Dedifferentiated amniotic fluid mesenchymal stem cell (primary cell): Measurements from ENCODE around the gene GNG4.

Experiments
- DNase-seq: peaks from one replicate; pipeline ENCODE4 v3.0.0-alpha.2; 2016; ENCODE audit errors: extremely low spot score

GNG4 gene

DNA sequence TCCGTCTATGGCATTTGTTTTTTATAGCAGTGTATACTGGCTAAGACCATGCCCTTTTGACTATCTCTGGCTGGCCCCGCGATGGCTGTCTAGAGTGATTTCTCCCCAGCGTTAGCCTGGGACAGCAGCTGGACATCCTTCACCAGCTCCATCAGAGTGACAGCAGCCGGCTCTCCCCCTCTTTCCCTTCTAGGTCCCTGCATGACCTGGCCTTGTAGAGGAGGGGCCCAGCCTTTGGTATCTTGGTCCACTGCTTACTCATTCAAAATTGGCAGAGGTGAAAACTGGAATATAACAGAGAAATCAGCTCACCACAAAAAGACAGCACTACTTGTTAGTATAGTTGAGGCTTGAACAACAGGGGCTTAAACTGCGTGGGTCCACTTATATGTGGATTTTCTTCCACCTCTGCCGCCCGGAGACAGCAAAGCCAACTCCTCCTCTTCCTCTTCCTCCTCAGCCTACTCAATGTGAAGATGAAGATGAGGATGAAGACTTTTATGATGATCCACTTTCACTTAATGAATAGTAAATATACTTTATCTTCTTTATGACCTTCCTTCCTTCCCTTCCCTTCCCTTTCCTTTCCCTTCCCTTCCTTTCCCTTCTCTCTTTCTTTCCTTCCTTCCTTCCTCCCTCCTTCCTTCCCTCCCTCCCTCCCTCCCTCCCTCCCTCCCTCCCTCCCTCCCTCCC lies 116.0 kb downstream of the GNG4 start:
- DNase-seq: no peak

DNA sequence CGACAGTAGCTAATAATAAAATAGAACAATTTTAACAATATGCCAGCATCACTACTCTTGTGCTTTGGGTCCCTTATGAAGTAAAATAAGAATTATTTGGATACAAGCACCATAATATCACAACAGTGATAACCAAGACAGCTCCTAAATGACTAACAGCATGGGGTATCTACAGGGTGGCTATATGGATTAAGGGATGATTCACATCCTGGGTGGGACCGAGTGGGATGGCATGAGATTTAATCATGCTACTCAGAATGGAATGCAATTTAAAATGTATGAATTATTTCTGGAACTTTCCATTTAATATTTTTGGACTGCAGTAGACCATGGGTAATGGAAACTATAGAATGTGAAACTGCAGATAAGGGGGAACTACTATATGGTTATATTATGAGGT lies 117.2 kb downstream of the GNG4 start:
- DNase-seq: peak; percentile 34

DNA sequence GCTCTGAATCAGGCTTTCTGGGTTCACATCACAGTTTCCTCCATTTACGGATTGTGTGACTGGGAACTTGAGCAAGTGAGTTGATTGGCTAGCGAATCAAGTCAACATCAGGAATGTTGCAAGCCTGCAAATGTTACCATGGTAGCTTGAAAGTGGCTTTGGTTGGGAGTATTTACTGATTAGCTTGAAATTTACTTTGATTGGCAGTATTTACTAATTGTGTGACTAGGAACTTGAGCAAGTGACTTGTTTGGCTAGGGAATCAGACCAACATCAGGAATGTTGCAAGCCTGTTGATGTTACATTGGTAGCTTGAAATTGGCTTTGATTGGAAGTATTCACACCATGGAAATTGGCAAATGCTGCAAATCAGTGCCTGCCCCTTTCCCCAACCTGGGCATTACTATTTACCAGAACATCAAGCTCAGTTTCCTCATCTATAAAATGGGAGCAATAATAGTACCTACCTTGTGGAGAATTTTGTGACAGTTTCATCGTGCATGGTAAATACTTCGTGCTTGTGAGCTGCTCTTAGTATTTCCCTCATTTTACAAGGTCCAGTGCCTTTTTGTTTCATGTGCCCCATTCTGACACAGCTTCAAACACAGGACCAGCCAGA lies 122.3 kb downstream of the GNG4 start:
- no peak for DNase-seq

DNA sequence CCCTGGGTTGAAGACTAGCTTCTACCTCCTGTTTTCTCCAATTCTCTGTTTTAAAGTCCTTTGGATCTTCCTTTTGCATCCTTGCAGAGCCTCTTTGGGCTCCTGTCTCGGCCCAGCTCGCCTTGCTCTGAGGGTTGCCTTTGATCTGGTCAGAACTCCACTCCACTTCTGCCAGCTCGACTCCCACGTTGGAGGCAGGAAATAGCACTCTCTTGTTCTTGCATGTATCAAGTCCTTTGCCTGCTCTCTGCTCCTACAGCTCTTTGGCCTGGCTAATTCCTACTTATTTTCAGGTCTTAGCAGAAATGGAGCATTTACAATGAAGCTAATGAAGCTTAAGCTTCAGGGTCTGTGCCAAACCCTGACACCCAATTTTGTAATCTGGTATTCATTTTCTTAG lies 124.3 kb downstream of the GNG4 start:
- no peak for DNase-seq

DNA sequence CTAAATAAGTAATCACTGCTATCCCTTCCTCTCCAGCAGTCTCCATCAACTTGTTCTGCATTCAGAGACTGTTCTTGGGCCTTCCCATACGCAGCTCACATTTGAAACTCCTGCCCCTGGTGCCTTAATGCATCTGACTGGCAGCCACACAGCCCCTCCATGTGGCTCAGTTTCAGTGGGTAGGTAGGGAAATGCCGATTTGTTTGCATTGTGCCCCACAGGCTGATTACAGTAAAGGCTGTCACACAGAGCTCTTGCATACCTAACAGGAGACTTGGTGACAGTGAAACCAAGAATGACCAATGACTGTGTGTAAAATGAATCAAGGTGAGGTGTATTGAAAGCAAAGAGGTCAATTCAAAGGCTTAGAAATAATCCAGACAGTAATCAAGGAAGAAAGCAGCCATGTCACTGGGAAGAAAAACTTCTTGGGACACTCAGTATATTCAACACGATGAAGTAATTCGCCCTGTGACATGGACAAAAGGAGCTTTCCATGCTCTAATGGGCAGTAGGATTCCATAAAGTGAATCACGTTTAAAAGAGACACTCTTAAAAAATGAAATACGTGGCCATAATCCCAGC lies 132.6 kb downstream of the GNG4 start:
- no peak for DNase-seq

DNA sequence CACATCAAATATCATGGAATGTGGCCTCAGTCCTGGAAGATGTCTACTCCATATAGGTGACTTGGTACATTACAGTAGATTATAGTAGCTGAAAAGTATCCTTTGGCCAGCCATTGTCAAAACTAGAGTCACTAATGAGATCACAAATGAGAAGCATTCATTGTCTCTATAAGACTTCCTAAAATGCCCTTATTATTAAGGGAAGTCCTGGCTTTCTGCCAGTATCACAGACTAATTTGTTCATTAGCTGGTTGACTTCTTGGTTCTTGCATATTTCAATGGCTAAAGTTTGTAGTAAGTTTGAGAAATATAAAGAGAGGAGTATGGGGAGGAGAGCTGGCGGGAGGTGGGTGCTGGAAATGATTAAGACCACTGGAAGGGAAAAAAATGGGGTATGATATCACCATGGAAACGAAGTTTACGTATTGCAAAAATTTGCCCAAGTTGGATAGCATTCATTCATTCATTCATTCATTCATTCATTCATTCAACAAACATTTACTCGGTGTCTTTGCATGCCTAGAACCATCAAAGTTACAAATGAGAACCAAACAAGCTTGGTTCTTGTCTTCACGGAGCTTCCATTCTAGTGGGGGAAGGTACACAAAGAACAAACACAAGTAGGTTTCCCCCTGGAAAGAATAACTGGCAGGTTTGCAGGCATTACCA lies 133.6 kb downstream of the GNG4 start:
- no peak for DNase-seq

DNA sequence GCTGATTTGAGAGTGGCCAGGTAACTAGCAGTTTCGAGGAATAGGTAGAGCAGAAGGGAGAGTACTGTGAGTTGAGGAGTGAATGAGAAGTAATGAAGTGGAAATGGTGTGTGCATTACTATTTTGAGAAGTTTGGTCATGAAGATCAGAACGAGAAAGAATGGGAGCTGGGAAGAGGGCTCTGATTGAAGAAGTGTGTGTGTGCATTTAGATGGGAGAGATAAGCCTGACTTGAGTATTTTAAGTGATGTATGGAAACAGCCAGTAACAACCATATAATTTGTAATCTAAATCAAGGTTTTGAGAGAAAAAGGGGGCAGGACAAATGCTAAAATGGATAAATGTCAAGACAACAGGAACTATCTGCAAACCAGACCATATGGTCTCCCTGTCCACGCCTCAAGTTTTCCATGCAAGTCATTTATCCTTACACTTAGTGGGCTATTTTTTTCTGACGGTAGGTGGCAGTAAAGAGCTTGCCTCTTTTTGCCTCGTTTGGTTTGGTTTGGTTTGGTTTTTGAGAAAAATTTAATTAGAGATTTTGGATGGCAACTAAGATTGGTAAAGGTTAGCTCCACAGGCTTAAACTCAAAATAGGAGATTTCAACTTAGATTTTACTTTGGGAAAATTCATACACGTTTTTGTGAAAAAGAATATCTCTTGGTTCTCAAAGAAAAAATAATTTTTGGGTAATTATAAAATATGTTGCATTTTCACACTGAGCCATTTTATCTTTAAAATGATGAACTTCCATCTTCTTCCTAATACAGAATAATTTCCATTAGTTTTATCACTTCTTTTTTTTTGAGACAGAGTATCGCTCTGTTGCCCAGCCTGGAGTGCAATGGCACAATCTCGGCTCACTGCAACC lies 135.9 kb downstream of the GNG4 start:
- peak; percentile 83 for DNase-seq

DNA sequence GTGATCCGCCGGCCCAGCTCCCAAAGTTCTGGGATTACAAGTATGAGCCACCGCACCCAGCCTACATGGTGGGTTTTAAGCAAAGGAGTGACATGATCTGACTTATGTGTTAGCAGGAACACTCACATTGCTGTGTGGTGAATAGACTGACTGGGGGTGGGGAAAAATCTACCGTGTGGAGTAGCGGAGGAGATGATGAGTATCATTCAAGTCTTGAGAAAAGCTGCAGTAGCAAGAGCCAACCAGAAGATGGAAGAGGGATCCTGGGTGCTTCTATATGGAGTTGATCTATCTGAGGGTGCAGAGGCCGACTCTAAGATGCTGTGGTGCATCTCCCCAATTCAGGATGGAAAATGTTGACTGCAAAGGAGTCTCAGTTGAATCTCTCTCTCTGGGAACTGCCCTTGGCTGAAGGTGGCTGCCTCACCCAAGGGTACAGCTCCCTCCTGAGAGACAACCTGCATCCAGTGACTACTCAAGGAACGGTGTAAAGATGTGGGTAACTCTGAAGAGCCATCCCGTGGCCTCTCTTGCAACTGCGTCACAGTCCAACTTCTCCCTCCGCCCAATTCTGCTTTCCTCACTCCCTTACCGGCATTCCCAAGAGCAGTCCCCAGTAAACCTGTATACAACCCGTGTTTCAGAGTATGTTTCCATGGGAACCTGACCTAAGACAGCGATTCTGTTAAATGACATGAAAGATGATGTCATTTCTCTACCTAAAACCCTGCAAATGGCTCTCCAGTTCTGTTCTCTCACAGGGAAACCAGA lies 137.9 kb downstream of the GNG4 start:
- no peak for DNase-seq

DNA sequence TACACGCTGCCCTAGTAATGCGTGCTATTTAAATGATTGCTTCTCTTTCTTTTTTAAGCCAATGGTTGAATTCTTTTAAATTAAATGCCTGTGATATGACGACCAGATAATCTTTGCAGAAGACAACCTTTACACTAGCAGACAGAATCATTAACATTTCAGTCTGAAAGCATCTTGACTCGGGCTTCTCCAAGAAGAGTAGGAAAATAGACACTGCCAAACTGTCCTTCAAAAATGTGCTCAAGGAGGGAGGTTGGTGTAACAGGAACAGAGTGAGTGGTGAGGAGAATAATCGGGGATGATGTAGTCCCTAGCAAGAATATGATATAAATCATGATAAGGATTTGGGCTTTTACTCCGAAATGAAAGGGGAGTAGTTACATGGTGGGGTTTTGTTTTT lies 138.8 kb downstream of the GNG4 start:
- DNase-seq: no peak

DNA sequence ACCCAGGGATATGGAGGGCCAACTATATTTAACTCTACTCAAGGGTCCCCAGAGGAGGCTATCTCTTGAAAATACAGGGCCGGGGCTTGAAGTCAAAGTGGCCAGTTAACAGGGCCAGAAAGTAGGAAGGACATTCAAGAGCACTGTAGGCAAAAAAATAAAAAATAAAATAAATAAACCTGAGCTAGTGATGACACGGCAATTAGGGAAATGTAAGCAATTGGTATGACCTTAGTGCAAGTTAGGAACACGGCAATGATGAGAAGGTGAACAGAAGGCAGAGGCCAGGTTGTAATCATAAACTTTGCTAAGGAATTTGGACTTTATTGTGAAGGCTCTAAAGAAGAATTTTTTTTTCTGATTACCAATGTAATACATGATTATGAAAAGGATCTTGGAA lies 142.0 kb downstream of the GNG4 start:
- DNase-seq: no peak

DNA sequence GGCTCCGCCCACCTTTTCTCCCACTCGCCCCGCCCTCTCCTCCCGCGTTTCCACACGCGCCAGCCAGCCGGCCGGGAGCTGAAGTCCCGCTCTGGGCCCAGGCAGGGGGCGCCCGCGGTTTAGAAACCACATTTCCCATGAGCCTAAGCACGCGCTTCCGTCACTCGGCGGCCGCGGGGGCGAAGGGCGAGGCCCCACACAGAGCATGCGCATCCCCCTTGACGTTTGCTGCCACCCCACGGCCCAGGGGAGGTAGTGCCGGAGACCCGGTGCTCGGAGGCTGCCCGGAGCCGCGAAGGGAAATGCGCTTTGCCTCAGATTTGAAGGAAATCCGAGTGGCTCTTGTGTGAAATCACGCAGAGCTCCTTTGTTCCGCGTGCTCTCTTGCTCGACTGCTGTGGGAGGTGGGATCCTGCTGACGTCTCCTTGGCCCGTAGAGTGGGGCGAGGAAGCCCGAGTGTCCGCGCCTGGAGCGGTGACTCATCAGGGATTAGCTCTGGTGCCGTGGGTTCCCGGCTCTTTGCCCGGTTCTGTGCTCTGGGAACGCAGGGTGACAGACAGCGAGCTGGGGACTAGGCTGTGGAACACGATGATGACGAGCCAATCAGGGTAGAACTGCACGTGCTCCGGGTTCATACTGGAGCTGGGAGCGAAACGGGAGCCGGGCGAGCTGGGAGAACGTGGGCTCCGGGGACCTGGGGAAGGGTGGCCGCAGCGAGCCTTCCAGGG lies 144.9 kb downstream of the GNG4 start:
- peak; percentile 99 for DNase-seq

DNA sequence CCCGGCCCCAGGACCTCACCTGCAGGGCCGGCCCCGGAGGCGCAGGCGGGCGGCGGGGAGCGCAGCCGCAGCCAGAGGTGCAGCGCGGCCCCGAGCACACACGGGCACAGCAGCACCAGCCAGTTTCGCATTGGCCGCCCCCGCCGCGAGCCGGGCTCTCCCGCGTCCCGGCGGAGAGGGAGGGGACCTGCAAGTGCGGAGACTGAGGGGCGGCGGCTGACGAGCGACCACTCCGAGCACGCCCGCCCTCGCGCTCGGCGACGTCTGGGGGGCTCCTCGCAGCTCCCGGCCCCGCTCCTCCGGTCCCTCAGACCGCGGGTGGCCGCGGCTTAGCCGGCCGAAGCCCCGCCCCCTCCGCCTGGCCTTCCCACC lies 145.5 kb downstream of the GNG4 start, which contains the start of gene B3GALNT2:
Gene B3GALNT2 (minus strand): TSS at position 331 of the 372 bp plus-strand sequence. CDS start 200 bp downstream, at position 131.
- no peak for DNase-seq

DNA sequence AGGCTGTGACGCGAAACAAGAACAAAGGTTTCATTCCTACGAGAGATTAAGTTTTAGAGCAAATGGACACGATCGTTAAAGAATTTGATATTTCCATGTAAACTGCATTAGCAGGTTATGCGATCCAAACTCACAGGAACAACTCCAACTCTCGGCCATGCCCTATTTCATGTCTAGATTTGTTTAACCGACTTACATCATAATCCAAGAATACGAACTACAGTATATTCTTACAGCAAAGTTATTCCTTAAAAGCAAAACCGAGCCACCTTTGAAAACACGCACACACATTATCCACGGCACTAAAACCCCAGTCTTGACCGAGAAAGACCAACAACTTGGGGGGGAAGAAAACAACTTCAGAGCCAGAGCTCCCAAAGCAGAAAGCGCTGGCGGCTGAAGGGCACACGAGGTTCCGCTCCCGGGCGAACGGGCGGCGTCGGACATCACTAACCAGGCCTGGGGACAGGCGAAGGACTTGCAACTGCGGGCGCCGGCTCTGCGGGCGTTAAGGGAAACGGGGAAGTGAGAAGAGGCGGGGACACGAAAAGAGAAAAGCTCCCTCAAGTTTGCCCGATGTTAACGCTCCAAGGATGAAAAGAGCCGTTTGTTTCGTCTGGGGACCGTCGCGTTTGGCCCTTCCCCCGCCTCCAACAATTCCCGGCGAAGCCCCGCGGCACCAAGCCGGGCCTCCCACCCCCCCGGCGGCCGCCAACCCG lies 146.0 kb downstream of the GNG4 start:
- DNase-seq: peak; percentile 46

DNA sequence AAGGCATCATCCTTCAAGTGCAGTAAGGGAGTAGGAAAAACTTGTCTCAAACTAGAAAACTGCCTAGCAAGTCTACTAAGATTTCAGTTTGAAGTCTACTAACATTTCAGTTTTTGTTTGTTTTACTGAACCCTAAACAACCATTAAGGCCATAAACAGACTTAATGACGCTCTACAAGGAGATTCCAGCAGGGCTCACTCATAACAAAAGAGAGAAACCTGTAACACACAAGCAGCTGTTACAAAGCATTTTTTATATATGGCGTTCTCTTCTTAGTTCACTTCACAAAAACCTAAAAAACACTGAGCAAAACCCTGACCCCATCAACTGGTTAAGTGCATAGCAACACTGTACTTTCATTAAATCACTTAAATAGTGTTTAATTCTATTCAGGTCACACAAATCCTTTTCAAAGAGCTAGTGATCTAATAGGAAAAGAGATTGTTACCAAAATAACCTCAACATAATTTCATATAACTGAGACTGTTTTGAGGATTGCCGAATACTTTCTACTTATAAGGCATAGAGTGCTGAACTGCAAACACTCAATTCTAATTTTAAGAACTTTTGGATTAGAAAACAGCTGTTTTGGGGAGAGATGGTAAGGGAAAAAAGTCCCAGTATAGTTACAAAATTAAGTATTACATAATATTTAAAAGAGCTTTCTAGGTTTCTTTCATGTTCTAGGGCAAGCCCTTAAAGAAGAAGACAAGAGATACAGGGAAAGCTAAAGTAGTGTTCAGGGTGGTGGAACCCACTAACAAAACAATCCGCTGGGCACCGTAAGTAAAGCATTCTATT lies 146.8 kb downstream of the GNG4 start:
- peak; percentile 50 for DNase-seq

DNA sequence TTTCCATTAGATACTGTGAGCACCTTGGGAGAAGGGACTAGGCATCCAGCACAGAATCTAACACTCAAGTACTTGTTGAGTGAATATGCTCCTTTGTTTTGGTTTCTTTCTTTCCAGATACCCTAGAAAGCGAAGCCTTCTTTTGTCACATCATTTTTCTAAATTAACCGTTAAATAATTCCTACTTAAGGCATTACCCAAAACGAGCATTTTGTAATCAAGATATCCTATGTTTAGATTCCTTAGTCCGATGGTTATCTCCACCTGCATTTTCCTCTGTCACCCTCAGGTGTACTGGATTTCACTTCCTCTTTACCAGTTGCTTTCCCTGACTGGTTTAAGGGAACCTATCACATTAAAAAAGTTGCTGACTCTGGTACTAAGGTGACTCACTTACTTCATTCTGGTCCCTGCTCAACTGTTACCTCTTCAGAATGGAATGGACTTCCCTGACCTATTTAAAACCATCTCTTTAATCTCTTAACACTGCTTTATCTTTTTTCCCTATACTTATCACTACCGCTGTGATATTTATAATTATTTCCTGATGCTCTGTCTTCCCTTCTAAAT lies 148.5 kb downstream of the GNG4 start:
- DNase-seq: no peak
